ENCODE data around the gene DPP6. TPM values are rescaled to one million over a fixed set of nuclear protein-coding genes. Genes with fewer than 3 reads are reported as not detected.
A peak's percentile ranks its signal among the peaks of the same experiment; 100 is the strongest.

Gene DPP6
- total and polyA plus RNA-seq, 7 donors: 0.18 to 1.8 (median 0.57) TPM

- ATAC-seq: no peak
- Histone ChIP-seq H3K36me3 (ENCODE audit: insufficient read depth in 1 of 2, low read depth in 1 of 2) (no peaks in the 10 kb centered on the region), H3K4me3 (no peak overlapping the region), H3K4me1 (no peaks in the 10 kb centered on the region), H3K9me3 (no peaks in the 10 kb centered on the region), H3K27ac (no peak overlapping the region), H3K27me3 (ENCODE audit: insufficient read depth in 3 of 3, low read length in 2 of 3) (no peaks in the 10 kb centered on the region)
- WGBS, 3 donors: 50 to 67% (median 62%) methylated on average over 5 of the region's 5 CpGs
- no peak for TF ChIP-seq CTCF (IDR thresholded peaks at IDR 0.05)
- intact Hi-C loops (cut with DNase I): no loop called here
- DNase-seq: no peak
These were observed 441.4 kb downstream of the DPP6 start for GRCh38 chr7:154493594-154493993.

- WGBS, 3 donors: 76 to 77% (median 77%) methylated on average over 4 of the region's 4 CpGs
- Histone ChIP-seq H3K27ac (no peak overlapping the region), H3K4me3 (no peak overlapping the region), H3K9me3 (no peaks in the 10 kb centered on the region), H3K4me1 (no peaks in the 10 kb centered on the region), H3K36me3 (ENCODE audit: insufficient read depth in 1 of 2, low read depth in 1 of 2) (no peaks in the 10 kb centered on the region), H3K27me3 (ENCODE audit: insufficient read depth in 3 of 3, low read length in 2 of 3) (no peaks in the 10 kb centered on the region)
- no peak for TF ChIP-seq CTCF (IDR thresholded peaks at IDR 0.05)
- ATAC-seq (no peak), DNase-seq (no peak)
- intact Hi-C loops (cut with DNase I): no loop called here
These were observed 445.6 kb downstream of the DPP6 start for GRCh38 chr7:154497751-154498150.

- DNase-seq (no peak), ATAC-seq (peak in 2 of 4 donors; percentile 52 to 73)
- H3K27ac ChIP-seq: no peak overlapping the region
- H3K36me3 ChIP-seq (ENCODE audit: insufficient read depth in 1 of 2, low read depth in 1 of 2): no peaks in the 10 kb centered on the region
- WGBS, 3 donors: 39 to 45% (median 39%) methylated on average over 5 of the region's 5 CpGs
- peaks cover 0 to 3% (median 0%) of the 10 kb centered on the region in 3 donors for H3K27me3 ChIP-seq (ENCODE audit: insufficient read depth in 3 of 3, low read length in 2 of 3)
- no peak overlapping the region for H3K4me3 ChIP-seq
- H3K9me3 ChIP-seq: no peaks in the 10 kb centered on the region
- H3K4me1 ChIP-seq: no peaks in the 10 kb centered on the region
- peak; percentile 65 for TF ChIP-seq CTCF (IDR thresholded peaks at IDR 0.05)
- intact Hi-C loops (cut with DNase I): no loop called here
These were observed 451.9 kb downstream of the DPP6 start for GRCh38 chr7:154503962-154504550.

- Histone ChIP-seq H3K27ac (no peak overlapping the region), H3K27me3 (ENCODE audit: insufficient read depth in 3 of 3, low read length in 2 of 3) (peaks cover 0 to 3% (median 0%) of the 10 kb centered on the region in 3 donors), H3K36me3 (ENCODE audit: insufficient read depth in 1 of 2, low read depth in 1 of 2) (no peaks in the 10 kb centered on the region), H3K9me3 (no peaks in the 10 kb centered on the region), H3K4me3 (no peak overlapping the region), H3K4me1 (no peaks in the 10 kb centered on the region)
- ATAC-seq (no peak), DNase-seq (no peak)
- no peak for TF ChIP-seq CTCF (IDR thresholded peaks at IDR 0.05)
- intact Hi-C loops (cut with DNase I): no loop called here
These were observed 452.7 kb downstream of the DPP6 start for GRCh38 chr7:154504918-154505317.

GRCh38 chr7:154505362-154505761, 453.2 kb downstream of the DPP6 start:
- Histone ChIP-seq H3K4me1 (no peaks in the 10 kb centered on the region), H3K27me3 (ENCODE audit: insufficient read depth in 3 of 3, low read length in 2 of 3) (peaks cover 0 to 3% (median 0%) of the 10 kb centered on the region in 3 donors), H3K27ac (no peak overlapping the region), H3K36me3 (ENCODE audit: insufficient read depth in 1 of 2, low read depth in 1 of 2) (no peaks in the 10 kb centered on the region), H3K9me3 (no peaks in the 10 kb centered on the region), H3K4me3 (no peak overlapping the region)
- no peak for TF ChIP-seq CTCF (IDR thresholded peaks at IDR 0.05)
- WGBS, 3 donors: 69 to 70% (median 69%) methylated on average over 4 of the region's 4 CpGs
- DNase-seq (no peak), ATAC-seq (no peak)
- intact Hi-C loops (cut with DNase I): no loop called here
